GM12892 (cell line): ENCODE results near the gene PHLDB2.

Source experiments
- DNase-seq: peaks from one replicate; pipeline ENCODE4 v3.0.0; 2011; ENCODE audit not compliant: insufficient read length
- FAIRE-seq: peaks from 2 replicates; lab custom pipeline; 2011; peaks lifted over from hg19 to GRCh38; lab: Jason Lieb, UNC
- POLR2A ChIP-seq: IDR thresholded peaks from 2 replicates; pipeline ENCODE4 v1.6.1; 2011; ENCODE audit warnings: low read depth, low read length, control low read depth
- POLR2AphosphoS5 ChIP-seq: IDR thresholded peaks from 2 replicates; pipeline ENCODE4 v1.6.1; 2011; ENCODE audit warnings: low read depth, low read length, control low read depth
- TAF1 ChIP-seq: IDR thresholded peaks from 2 replicates; pipeline ENCODE4 v1.6.1; 2011; ENCODE audit warnings: low read depth, mild to moderate bottlenecking, control low read depth, low read length, borderline replicate concordance

The PHLDB2 gene

DNA sequence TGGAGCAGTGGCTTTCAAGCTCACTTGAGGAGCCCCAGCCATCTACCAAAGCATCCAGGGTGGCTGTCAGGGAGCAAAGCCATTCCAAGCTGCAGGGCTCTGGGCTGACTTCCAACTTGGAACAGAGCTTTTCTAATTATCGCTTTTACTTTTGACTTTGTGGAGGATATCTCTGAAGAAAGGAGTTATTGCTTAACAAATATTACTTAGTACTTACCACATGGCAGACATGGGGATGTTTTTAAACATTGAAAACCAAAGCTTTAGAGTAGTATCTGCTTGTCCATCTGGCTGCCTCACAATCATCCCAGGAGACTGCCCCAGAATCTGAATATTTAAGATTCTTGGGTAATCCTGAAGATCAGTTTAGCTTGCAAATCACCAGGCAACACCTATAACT lies 148.6 kb downstream of the PHLDB2 start:
- TF ChIP-seq POLR2A (no peak), TAF1 (no peak), POLR2AphosphoS5 (no peak)
- DNase-seq = no peak
- FAIRE-seq = no peak

DNA sequence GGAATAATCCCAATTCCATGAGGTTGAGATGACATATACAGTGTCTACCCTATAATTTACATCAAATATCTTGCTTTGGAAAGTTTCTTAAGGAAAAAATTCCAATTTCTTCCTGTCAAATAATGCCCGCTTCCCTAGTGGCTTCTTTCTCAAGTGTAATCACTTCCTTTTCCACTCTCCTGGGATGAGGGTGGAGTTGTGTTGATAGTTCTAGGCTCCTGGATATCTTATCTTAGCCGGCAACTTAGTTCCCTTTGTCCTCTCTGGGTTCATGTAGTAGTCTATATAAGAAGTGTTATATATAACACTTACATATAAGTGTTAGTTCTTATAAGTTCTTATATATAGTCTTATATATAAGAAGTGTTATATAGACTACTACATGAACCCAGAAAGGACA lies 150.6 kb downstream of the PHLDB2 start:
- no peak for DNase-seq
- TF ChIP-seq TAF1 = no peak
- TF ChIP-seq POLR2A = no peak
- TF ChIP-seq POLR2AphosphoS5 = no peak
- no peak for FAIRE-seq

DNA sequence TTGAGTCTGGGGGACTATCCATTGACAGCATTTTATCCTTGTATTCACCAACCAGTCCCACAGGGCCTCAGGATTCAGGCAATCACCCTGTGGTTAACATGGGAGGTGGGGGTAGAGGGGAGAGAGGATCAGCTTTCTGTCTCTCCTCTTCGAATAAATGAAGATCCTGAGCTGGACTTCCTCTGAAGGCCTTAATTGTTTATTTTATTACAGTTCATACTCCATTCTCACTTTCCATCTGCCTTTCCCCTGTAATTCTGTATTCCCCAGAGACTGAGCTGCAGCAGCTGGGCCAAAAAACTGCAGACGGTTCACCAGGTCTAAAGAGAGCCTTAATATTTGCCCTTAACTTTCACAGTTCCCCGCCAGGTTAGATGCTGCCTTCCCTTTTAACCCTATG lies 151.6 kb downstream of the PHLDB2 start:
- no peak for DNase-seq
- TF ChIP-seq TAF1 = no peak
- TF ChIP-seq POLR2AphosphoS5 = no peak
- no peak for TF ChIP-seq POLR2A
- no peak for FAIRE-seq

DNA sequence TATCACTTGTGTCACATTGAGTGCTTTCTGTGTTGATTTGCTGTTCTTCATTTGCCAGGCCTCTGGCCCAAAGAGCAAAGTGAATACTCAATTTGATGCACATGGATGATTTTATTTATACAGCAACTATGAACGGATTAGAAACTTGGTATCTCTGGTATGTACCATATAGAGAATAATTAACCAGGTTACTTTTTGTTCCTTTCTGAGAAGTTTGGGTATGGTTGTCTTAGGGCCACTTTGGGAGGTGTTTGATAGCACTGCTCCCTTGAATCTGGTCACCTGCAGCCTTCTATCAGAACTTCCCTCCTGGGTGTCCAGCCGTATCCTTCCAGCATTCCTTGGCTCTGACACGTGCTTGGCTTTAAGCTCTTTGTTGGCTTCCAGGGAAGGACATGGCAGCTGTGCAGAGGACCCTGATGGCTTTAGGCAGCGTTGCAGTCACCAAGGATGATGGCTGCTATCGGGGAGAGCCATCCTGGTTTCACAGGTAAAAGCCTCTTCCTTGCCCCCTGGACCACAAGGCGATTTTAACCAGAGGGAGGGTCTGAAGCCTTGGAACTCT lies 152.4 kb downstream of the PHLDB2 start:
- TF ChIP-seq POLR2AphosphoS5 (no peak), TAF1 (no peak), POLR2A (no peak)
- FAIRE-seq (no peak), DNase-seq (no peak)

DNA sequence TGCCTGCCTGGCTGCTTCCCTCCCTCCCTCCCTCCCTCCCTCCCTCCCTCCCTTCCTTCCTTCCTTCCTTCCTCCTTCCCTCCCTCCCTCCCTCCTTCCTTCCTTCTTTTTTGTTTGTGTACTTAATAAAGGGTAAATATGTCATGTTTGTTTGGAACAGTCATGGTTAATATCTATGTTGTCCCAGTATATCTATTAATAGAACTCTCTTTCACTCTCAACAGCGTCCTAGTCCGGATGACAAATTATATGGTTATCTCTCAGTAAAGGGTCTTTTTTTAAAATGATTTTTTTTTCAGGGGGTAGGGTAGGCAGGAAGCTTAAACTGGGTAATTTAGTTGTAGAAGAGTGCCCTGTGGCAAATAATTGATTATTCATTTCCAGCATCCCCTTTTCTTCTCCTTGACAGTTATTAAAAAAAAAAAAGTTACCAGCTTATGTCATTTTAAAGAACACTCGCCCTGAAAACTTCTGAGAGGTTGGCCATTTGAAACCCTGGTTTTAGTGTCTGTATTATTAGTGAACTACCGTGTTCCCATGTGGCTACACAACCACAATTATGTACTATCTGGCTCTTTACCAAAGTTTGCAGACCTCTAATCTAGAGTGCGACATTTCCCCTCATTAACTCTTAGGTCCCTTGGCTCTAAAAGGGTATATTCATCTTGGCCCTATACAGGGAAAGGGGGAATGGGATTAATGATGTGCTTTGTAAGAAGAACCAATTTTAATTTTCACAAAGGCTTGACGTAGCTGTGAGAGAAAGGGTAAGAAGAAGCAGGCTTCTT lies 153.3 kb downstream of the PHLDB2 start:
- FAIRE-seq (no peak), DNase-seq (no peak)
- TF ChIP-seq POLR2AphosphoS5 (no peak), TAF1 (no peak), POLR2A (no peak)

DNA sequence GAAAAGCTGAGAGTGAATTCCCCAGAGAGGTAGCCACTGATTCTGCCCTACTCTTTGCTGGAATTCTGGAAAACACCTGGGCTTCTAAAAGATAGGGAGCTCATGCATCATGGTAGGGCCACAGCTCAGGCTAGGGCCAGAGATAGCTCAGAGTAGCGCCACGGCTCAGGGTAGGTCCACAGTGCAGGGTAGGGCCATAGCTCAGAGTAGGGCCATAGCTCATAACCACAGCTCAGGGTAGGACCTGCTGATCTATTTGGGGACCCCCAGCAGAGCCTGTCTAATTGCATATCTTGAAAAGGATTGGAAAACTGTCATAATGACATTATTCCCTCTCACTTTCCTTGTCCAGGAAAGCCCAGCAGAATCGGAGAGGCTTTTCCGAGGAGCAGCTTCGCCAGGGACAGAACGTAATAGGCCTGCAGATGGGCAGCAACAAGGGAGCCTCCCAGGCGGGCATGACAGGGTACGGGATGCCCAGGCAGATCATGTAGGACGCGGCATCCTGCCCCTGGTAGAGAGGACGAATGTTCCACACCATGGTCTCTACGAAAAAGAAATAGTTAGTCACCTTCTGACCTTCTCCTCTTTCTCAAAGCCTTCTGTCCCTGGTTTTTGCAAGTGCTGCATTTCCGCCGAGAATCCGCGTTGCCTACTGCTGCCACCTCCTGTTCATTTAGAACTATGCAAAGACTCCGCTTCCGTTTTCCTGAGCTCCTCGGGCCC lies 154.2 kb downstream of the PHLDB2 start:
- no peak for DNase-seq
- FAIRE-seq = peak; percentile 91
- no peak for TF ChIP-seq POLR2A
- TF ChIP-seq POLR2AphosphoS5 = no peak
- TF ChIP-seq TAF1 = no peak

DNA sequence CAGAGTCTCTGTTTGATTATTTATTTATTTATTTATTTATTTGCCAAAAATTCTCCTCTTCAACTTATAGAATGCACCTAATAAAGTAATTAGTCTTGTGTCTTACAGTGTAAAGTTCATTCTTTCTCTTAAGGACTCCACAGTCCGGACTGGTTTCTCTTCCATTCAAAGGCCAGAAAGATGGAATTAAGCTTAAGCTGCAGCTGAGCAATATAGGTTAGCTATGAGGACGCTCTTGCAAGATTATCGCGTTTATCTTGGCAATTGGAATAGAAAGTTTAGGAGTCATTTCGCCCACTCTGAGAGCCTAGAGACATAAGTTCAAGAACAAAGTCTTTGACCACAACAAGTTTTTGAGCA lies 154.7 kb downstream of the PHLDB2 start:
- no peak for TF ChIP-seq POLR2A
- no peak for TF ChIP-seq TAF1
- TF ChIP-seq POLR2AphosphoS5 = no peak
- no peak for DNase-seq
- no peak for FAIRE-seq

DNA sequence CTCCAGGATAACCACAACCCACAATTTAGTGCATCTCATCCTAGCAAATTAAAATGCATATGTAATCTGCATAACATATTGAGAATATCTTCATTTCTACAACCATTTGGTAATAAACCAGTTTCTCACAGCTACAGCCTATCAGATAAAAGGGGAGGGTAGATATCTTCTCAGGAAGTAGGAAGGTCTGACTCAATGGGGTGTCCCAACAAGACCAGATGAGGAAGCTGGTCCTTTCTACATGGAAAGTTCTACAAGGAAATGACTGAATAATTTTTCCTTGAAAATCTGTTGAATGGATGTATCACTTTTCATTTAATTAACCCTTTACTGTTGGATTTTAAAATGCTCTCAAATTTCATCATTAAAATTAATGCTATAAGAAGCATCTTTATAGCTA lies 158.0 kb downstream of the PHLDB2 start:
- no peak for TF ChIP-seq TAF1
- no peak for TF ChIP-seq POLR2A
- TF ChIP-seq POLR2AphosphoS5 = no peak
- no peak for DNase-seq
- no peak for FAIRE-seq

DNA sequence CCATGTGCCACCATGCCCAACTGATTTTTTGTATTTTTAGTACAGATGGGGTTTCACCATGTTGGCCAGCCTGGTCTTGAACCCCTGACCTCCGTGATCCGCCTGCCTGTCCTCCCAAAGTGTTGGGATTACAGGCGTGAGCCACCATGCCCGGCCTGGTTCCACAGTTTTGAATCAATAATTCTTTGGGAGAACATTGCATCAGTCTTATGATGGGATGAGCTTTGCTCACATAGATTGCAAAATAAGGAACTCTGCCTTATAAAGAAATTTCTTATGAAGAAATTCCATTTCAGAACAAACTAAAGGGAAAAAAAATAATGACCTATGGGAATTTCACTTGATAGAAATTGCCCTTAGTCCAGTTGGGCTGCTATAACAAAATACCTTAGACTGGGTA lies 159.6 kb downstream of the PHLDB2 start:
- DNase-seq = no peak
- no peak for FAIRE-seq
- TF ChIP-seq POLR2AphosphoS5 (no peak), TAF1 (no peak), POLR2A (no peak)

DNA sequence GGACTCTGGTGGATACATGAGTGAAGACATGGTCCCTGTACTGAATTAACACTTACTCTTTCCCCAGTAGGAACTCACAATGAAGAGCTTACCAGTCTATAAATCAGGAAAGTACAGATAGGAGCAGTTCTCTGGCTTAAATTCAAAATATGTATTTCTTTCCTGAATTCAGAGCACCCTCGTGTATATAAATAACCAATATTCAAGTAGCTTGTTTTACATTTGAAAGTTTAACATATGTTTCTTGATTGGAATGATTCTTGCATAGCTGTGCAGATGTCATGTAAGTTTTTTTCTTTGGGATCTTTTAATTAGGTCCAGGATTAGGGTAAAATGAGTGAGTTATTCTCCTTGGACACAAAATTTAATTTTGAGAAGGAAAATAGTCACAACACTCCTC lies 160.7 kb downstream of the PHLDB2 start:
- TF ChIP-seq POLR2AphosphoS5 = no peak
- no peak for TF ChIP-seq TAF1
- no peak for TF ChIP-seq POLR2A
- FAIRE-seq (no peak), DNase-seq (no peak)

DNA sequence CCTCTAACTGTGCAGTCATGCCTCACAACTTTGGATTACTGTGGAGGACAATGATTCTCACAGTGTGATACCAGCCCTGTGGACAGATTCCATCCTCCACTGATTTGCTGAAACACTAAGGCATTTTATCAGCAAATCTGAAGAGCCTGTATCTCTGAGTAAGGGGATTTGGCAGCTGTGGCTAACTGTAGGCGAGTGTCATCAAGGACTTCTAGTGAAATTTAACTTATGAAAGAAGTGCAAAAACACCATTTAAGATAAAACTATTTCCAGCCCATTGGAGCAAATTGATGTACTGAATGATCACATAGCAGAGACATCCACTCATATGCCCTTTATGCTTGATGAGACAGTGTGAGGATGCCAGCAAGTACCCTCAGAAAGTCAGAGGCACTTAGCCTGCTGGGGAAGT lies 161.6 kb downstream of the PHLDB2 start:
- FAIRE-seq = peak; percentile 21
- DNase-seq = no peak
- TF ChIP-seq POLR2AphosphoS5 (no peak), TAF1 (no peak), POLR2A (no peak)
